HG03159 (cell line): ENCODE data around the gene DCXR.
"Not testable (repeated sequence)": the region's sequence is repeated elsewhere in the genome, so short reads cannot be mapped to it uniquely, and the experiment has no call there.

Source experiments
- ATAC-seq: cut with Tn5 transposase; IDR thresholded peaks from one replicate; pipeline ENCODE4 v1.9.1; 2021; ENCODE audit warnings: mild to moderate bottlenecking, moderate library complexity; ENCODE audit not compliant: unreplicated experiment

DCXR gene

GRCh38 chr17:82042649-82043048 is 5.2 kb upstream of the DCXR start:
- ATAC-seq, result no peak

GRCh38 chr17:82041144-82041814 is 3.8 kb upstream of the DCXR start:
- ATAC-seq, result no peak

GRCh38 chr17:82039695-82040299 is 2.3 kb upstream of the DCXR start:
- no peak for ATAC-seq

- not testable (repeated sequence) for ATAC-seq
Measured at GRCh38 chr17:82038796-82039409, 1.4 kb upstream of the DCXR start.

DNA sequence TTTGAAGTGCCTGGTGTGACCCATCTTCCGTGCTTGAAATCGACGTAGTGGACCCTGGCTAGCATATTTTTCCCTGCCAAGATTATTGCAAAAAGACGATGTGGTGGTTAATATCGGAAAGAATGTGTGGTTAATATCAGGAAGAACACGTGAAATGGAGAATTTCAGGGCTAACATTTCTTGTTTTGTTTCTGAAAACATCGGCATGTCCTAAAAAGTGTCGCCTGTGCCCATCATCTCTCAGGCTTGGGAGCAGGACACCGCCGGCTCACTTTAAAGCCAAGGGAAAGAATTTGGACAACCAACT is 345 bp upstream of the DCXR start:
- ATAC-seq, result no peak

GRCh38 chr17:82036634-82037091 is 834 bp downstream of the DCXR start:
- no peak for ATAC-seq

GRCh38 chr17:82035956-82036633 is 1.4 kb downstream of the DCXR start:
- ATAC-seq, result no peak

GRCh38 chr17:82035488-82035887 is 2.0 kb downstream of the DCXR start:
- no peak for ATAC-seq

GRCh38 chr17:82034371-82035011 is 3.0 kb downstream of the DCXR start:
- no peak for ATAC-seq

- no peak for ATAC-seq
Measured at GRCh38 chr17:82033359-82034085, 4.0 kb downstream of the DCXR start.

DNA sequence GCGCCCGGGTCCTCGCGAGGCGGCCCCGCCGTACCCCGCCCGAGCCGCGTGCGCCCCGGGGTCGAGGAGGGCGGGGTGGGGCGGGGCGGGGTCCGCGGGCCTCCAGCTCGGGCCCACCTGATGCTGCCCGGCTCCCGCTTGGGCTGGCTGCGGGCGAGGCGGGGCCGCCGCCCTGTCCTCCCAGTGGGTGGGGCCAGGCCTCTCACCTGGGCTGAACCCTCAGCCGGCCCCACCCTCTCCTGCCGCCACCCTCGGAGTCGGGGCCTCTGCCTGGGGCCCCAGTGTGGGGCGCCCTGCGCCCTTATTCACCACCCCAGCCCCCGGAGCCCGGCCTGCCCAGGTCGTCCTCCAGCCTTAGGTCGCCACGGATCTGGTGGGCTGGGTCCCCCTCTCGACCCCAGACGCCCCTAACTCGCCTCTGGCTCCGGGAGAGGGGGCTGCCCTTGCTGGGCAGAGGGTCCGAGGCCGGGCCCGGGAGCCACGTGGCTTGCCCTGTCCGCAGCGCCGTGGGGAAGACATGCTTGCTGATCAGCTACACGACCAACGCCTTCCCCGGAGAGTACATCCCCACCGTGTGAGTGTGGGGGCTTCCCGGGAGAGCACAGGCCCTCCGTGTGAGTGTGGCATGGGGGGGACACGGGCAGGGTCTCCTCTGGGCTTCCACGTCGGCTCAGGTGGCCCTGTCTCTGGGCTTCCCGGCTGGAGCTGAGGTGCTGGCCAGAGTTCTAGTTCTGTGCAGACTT is 5.4 kb downstream of the DCXR start:
- no peak for ATAC-seq

DNA sequence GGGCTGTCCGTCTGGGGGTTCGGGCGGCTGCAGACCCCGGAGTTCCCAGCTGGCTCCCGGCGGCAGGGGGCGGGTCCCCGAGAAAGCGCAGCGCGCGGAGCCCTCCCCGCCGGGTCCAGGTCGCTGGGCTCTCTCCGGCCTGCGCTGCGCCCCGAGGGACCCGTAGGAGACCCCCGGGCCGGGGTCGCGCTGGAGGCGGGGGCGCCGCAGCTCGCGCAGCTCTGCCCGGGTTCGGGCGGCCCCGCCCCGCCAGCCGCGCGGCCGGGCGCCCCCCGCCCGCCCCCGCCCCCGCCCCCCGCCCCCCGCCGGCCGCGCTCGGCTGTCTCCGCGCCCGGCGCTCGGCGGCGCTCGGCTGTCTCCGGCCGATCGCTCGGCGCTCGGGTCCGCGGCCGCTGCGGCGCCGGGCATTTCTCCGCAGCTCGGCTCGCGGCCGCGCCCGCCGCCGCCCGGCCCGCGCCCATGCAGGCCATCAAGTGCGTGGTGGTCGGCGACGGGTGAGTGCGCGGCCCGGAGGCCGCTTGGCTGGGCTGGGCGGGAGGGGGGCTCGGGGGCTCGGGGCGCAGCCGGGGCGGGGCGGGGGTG is 6.1 kb downstream of the DCXR start, which contains the start of gene RAC3:
RAC3 (plus strand) TSS at position 376 of the 582 bp plus-strand sequence; CDS start at position 460, 84 bp downstream.
- ATAC-seq, result no peak

DNA sequence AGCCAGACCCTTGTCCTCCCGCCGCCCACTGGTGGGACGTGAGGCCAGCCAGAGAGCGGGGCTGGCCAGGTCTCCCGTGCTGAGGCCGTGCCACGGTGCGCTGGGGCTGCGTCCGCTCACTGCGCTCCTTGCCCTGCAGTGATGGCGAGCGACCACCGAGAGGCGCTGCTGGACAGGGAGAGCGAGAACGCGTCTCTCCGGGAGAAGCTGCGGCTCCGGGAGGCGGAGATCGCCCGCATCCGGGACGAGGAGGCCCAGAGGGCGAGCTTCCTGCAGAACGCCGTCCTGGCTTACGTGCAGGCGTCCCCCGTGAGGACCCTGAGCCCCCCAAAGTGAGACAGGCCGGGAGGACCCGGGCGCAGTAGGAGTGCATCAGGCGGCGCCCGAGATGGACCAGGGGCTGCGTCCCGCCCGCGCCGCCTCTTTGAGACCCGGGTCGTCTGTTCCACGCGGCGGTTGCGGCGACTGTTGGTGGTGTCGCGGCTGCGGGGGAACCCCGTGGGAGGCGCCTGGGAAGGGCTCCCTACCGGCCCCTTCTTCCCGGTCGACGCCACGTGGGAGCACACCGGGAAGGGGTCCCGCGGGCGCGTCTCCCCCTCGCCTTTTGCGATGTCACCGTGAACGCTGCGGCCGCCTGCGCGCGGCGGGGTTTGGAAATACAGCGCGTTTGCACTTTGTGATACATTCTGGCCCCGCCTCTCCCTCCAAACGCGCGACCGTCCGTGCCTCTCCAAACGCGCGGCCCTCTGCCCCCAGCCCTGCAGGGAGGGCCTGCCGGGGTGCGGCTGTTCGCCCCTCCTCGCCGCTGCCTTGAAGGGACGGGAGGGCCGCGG is 6.8 kb downstream of the DCXR start:
- ATAC-seq, result no peak

- ATAC-seq, result no peak
Measured at GRCh38 chr17:82029990-82030469, 7.5 kb downstream of the DCXR start.

DNA sequence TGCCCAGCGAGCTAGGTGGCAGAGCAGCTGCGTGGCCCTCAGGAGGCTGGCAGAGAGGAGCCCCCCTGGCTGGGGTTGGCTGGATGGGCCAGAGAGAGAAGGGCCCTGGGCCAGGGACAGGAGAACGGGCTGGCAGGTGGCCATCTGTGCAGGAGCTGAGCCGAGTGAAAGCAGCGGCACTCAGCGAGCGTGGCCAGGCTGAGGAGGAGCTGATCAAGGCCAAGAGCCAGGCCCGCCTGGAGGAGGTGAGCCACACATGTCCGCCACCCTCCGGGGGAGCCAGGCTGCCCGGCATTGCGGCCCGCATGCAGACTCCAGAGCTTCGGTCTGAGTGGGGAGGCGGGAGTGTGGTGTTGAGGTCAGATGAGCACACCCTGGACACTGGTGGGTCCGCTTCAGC is 8.1 kb downstream of the DCXR start:
- ATAC-seq, result no peak

DNA sequence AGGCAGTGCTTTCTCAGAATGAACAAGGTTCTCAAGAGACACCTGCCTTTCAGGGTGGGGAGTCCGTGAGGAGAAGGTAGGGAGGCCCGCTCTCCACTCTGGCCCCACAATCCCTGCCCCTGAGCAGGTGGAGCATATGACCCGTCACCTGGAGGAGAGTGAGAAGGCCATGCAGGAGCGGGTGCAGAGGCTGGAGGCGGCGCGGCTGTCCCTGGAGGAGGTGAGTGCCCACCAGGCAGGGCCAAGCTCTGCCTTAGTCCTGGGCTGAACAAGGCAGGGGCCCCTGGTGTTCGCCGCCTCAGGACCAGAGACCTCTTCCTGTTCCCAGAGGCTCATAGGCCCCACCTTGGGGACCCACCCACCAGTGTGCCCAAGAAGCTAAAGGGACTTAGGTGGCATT is 8.5 kb downstream of the DCXR start:
- ATAC-seq, result no peak

- ATAC-seq, result no peak
Measured at GRCh38 chr17:82028246-82028645, 9.3 kb downstream of the DCXR start.

- ATAC-seq, result no peak
Measured at GRCh38 chr17:82025401-82026107, 11.9 kb downstream of the DCXR start.
